GM18502 (cell line): ENCODE data around the gene SPAST.
A peak's percentile ranks its signal among the peaks of the same experiment; 100 is the strongest.
"Not testable (repeated sequence)": the region's sequence is repeated elsewhere in the genome, so short reads cannot be mapped to it uniquely, and the experiment has no call there.

Source experiments
- ATAC-seq: cut with Tn5 transposase; IDR thresholded peaks from one replicate; pipeline ENCODE4 v1.9.1; 2021; ENCODE audit warnings: mild to moderate bottlenecking; ENCODE audit not compliant: unreplicated experiment, poor library complexity

The SPAST gene

DNA sequence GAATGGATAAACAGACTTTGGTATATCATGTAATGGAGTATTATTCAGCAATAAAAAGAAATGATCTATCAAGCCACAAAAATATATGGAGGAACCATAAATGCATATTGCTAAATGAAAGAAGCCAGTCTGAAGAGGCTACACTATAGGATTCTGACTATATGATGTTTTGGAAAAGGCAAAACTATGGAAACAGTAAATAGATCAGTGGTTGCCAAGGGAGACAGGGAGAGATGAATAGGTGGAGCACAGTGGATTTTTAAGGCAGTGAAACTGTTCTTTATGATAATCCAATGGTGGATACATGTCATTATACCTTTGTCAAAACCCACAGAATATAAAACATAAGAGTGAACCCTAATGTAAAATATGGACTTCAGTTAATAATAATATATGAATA, 61.3 kb downstream of the SPAST start:
- no peak for ATAC-seq

DNA sequence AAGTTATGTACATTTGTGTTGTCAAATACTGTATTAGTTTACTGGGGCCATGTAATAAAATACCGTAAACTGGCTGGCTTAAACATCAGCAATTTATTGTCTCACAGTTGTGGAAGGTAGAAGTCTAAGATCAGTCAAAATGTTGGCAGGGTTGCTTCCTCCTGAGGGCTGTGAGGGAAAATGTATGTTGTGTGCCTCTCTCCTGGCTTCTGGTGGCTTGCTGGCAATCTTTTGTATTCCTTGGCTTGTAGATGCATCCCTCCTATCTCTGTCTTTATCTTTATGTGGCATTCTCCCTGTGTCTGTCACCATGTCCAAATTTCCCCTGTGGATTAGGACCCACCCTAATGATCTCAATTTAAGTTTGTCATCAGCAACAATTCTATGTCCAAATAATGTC, 65.3 kb downstream of the SPAST start:
- no peak for ATAC-seq

DNA sequence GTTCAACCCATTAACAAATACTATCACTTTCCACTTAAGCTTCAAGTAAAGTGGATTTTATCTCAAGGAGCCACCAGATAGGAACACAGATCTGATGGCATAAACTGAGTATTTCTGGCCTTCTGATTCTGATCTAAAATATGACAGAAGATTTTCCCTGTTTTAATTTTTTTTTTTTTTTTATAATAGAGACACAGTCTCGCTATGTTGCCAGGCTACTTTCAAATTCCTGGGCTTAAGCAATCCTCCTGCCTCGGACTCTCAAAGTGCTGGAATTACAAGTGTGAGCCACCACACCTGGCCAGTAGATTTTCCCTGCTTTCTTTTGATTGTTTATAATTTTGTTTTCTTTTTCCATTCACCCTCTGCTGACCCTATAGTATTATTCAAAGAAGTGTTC, 65.7 kb downstream of the SPAST start:
- ATAC-seq: no peak

DNA sequence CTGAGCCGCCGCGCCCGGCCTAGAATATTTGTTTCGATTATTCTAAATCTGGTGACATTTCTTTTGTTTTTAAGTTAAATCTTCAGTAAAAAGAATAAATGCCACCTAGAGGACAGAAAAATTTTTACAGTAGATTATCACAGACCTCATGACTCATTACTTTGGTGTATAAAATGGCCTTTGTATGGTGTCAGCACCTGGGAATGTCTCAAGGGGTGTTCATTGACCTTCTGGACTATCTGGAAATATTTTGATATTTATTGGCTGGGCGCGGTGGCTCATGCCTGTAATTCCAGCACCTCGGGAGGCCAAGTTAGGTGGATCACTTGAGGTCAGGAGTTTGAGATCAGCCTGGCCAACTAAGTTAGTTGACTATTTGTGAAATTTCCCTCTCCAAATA, 72.1 kb downstream of the SPAST start:
- no peak for ATAC-seq

DNA sequence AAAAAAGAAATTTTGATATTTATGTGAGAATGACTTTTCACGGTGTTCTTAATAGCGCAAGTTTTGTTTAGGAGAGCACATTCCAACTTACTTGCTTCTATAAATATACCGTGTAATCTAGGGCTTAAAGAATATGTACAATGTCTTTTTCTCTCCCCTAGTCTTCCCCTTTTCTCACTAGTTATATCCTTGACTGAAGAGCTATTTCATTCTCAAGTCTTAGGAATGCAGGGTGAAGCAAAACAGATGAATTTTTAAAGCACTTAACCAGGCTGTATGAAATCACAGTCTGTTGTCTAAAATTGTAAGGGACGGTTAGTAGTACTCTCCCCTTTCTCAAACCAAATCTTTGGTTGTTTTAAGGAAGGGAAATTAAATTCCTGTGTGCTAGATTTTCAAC, 72.7 kb downstream of the SPAST start:
- ATAC-seq: no peak

DNA sequence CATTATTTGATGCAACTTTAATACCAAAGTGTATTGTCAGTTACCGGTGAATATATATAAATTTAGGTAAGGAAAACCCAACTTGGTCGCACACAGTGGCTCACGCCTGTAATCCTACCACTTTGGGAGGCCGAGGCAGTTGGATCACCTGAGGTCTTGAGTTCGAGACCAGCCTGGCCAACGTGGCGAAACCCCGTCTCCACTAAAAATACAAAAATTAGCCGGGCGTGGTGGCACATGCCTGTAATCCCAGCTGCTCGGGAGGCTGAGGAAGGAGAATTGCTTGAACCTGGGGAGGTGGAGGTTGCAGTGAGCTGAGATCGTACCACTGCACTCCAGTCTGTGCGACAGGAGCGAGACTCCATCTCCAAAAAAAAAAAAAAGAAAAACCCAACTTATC, 88.2 kb downstream of the SPAST start:
- ATAC-seq: not testable (repeated sequence)

DNA sequence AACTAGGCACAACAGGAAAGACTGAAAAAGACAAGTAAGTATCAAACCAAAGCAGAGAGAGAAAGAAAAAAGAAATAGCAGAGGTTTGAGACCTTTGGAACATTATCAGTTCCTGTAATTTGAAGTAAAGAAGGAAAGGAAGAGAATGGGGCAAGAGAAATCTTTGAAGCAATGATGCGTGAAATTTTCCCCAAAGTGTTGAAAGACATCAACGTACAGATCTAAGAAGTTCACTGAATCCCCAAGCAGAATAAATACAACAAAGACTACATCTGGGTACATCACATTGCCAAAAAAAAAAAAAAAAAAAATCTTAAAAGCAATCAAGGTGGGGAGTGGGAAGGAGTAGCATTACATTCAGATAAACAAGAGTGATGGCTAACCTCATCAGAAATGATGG, 96.3 kb downstream of the SPAST start:
- ATAC-seq: no peak

DNA sequence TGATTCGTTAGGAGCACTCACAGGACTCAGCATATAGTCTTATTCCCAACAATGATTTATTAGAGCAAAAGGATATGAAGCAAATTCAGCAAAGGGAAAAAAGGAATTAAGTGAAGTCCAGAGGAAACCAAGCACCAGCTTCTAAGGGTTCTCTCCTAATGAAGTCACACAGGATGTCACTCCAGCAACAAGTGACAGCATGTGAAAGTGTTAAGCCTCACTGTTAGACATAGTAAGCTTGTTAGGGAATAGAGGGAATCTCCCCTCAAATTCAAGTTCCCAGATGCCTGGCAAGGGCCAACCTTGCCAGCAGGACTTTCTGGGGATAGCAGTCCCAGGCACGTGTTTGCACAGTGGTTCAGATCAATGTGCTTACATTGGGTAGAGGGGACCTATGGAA, 97.9 kb downstream of the SPAST start:
- no peak for ATAC-seq

DNA sequence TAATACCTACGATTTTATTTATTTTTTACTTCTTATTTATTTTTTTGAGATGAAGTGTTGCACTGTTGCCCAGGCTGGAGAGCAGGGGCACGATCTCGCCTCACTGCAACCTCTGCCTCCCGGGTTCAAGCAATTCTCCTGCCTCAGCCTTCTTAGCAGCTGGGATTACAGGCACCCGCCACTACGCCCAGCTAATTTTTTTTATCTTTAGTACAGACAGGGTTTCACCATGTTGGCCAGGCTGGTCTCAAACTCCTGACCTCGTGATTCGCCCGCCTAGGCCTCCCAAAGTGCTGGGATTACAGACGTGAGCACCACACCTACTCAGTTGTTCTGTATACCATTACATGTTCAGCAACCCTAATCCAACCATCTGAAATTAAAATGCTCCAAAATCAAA, 100.9 kb downstream of the SPAST start:
- ATAC-seq: not testable (repeated sequence)

DNA sequence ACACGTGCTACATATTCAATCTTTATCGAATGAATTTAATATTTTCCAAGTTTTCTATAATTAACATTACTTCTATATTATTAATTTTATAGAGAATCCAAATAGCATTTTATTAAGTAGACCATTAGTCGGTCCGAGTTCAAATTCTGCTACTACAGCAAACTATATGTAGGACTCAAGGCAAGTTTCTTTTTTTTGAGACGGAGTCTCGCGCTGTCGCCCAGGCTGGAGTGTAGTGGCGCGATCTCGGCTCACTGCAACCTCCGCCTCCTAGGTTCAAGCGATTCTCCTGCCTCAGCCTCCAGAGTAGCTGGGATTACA, 101.6 kb downstream of the SPAST start:
- peak; percentile 2 for ATAC-seq

DNA sequence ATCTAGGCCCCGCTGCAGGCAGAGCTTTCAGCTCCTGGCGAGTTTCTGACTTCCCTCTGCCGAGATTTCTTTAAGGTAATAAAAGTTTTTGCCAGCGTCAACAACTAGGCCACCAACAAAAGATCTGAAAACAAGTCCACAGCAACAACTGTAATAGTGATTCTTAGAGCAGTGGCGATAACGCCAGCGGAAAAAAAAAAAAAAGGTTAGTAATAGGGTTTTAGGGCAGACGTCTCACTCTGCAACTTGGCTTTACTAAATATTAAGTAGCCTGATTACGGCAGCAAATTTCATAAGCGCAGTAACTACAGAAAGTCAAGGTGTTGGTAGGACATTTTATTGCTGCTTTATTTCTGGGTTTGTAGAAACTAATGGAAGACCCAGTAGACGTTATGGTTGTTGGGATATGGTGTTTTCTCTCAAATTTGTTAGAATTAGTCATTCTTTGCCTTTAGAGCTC, 102.8 kb downstream of the SPAST start:
- ATAC-seq: no peak

DNA sequence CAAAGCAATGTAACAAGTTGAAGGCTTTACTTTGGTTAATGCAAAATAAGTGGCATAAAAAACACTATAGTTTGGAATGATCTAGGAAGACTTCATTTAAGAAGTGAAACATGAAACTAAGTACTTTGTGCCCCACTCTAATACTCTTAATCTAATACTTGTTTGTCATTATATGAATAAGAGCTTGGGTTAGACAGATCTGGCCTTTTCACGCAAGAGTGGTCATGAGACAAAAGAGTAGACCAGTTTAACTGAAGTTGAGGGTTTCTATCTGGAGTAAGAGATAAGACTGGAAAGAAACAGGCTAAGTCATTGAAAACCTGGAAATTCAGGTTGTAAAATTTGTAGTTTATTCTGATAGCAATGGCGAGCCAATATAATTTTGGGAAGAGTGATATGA, 105.2 kb downstream of the SPAST start:
- no peak for ATAC-seq

DNA sequence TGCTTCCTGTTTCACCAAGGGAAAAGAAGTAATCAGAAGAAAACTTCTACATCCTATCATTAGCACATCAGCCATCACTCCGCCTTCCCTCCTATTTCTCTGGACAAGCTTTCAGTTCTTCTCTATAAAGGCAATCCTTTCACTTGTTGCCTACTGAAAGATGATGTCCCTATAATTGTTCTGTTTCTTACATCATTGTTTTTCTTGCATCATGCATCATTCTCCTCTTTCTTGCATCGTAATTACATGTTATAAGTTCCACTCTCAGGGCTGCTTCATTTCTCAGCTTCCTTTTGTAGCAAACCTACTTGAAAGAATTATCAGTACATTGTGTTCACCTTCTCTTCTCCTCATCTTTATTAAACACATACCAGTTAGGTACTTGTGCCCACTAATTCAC, 109.5 kb downstream of the SPAST start:
- ATAC-seq: no peak

DNA sequence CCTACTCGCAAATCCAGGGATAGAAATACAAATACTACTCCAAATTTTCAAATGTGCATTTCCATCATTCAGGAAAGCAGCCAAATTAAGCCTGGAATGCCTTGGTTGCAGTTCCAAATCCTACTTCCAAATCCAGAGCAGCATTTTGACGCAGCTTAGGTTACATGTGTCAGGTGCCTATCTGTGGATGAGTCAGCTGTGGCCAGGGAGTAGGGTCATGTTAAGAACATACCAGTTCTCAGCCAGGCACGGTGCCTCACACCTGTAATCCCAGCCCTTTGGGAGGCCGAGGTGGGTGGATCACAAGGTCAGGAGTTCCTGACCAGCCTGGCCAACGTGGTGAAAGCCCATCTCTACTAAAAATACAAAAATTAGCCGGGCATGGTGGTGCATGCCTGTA, 119.3 kb downstream of the SPAST start:
- no peak for ATAC-seq

DNA sequence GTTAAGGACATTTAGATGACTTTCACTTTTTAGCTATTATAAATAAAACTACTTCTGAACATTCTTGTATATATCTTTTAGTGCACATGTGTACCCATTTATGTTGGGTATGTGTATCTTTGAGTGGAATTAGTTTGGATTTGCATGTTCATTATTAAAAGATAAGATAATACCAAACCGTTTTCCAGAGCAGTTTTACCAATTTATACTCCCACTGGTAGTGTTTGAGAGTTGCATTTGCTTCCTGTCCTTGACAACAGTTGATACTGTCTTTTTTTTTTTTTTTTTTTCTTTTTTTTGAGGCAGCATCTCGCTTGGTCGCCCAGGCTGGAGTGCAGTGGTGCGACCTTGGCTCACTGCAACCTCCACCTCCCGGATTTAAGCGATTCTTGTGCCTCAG, 125.7 kb downstream of the SPAST start:
- no peak for ATAC-seq

DNA sequence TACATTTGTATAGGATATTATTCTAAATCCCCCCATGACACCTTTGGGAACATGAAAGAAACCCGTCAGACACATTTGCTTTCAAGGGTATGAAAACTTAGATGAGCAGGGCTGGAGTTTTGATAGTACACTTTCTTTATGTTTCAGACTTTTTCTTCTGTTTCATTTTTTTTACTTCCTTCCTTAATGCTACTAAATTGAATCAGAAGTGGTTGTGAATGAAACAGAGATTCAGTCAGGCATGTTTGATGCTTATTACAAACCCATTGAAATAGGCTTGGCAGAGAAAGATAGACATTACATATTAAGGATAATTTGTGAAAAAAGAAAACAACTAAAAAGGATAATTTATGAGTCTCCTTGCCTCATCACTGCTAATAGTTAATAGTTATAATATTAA, 129.1 kb downstream of the SPAST start:
- no peak for ATAC-seq

DNA sequence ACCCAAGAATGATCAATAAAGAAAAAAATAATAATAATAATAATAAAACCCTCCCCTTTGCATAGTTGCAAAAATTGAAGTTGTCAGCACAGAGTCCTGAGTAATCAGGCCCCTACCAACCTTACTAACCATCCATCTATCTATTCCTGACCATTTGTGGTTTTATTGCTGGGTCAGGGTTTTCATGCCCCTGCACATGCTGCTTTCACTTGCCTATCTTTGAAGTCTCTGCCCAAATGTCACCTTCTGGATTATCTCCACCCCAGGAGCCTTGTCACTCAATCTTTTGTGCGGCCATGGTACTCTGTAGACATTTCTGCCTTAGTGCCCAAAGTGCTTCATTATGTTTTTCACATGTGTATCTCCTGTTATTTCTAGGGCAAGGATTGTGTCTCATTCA, 137.5 kb downstream of the SPAST start:
- no peak for ATAC-seq

DNA sequence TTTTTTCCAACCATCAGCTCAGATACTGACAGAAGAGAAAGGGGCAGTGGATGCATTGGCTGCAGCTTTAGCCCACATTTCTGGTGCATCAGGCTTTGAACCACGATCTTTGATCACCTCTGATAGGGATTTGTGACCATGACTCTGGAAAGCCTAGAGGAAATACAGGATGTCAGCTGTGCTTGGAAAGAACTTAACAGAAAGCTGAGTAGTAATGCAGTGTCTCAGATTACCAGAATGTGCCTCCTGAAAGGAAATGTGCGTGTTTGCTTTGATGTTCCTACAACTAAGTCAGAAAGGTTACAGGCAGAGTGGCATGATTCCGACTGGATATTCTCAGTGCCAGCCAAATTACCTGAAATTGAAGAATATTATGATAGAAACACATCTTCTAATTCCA, 140.1 kb downstream of the SPAST start:
- not testable (repeated sequence) for ATAC-seq
